Measurements from ENCODE around the gene TMC5.
"Not testable (repeated sequence)": the region's sequence is repeated elsewhere in the genome, so short reads cannot be mapped to it uniquely, and the experiment has no call there.

TMC5 gene

GRCh38 chr16:19417640-19418039 lies at the start of gene TMC5:
Gene TMC5, plus strand, starts transcription at chr16:19417883. Its CDS starts 22,156 bp downstream, at chr16:19440039.
- no peak for DNase-seq

GRCh38 chr16:19372541-19372940 lies 45.1 kb upstream of the TMC5 start:
- DNase-seq = not testable (repeated sequence)

- no peak for DNase-seq
Observed at GRCh38 chr16:19374402-19374801, 43.3 kb upstream of the TMC5 start.

DNA sequence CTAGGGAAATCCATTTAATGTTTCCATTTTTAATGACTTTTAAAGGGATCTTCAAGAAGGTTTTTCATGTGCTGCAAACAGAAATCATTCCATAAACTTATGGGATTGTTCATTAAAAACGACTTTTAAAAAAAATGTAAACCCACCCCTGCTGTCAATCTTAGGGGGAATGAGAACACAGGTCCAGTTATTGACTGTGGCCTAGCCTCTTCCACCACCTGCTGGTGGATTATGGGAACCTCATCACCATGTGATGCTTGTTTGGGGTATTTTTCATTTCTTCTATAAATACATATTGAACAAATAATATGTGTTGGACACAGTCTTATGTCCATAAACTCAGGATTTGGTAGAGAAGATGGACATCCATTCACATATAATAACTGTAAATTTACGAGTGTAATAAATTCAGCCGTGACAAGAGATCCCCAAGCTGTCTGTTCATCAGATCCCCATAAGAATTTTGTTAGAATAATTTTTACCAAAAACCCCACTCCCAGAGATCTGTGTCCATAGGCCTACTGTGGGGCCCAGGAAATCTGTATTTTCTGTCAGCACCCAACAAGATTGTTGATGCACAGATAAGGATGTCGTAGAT lies 42.0 kb upstream of the TMC5 start:
- DNase-seq = peak; percentile 1

GRCh38 chr16:19377864-19378263 lies 39.8 kb upstream of the TMC5 start:
- no peak for DNase-seq

GRCh38 chr16:19378511-19378910 lies 39.2 kb upstream of the TMC5 start:
- DNase-seq = no peak

GRCh38 chr16:19379838-19380237 lies 37.8 kb upstream of the TMC5 start:
- no peak for DNase-seq

DNA sequence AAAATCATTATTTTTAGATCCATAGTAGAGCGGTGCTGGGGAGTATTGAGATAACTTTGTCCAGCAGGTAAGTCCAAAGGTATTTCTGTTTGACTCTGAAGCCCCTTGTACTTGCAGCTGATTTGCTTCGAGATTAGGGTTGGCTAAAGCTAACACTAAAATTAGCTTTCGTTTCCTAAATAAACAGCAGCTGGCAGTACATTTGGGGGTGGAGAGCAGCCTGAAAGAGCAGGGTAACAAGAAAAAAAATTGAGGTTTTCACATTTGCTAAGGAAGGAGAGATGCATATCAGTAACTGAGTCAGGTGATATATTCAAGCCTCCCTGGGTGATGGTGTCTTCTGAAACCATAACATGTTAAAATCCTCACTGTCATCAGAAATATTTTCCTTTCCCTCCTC lies 37.4 kb upstream of the TMC5 start:
- no peak for DNase-seq

GRCh38 chr16:19382084-19382801 lies 35.4 kb upstream of the TMC5 start:
- DNase-seq = no peak

- no peak for DNase-seq
Observed at GRCh38 chr16:19382887-19383816, 34.5 kb upstream of the TMC5 start.

GRCh38 chr16:19384656-19385055 lies 33.0 kb upstream of the TMC5 start:
- no peak for DNase-seq

GRCh38 chr16:19386525-19386924 lies 31.2 kb upstream of the TMC5 start:
- DNase-seq = no peak

DNA sequence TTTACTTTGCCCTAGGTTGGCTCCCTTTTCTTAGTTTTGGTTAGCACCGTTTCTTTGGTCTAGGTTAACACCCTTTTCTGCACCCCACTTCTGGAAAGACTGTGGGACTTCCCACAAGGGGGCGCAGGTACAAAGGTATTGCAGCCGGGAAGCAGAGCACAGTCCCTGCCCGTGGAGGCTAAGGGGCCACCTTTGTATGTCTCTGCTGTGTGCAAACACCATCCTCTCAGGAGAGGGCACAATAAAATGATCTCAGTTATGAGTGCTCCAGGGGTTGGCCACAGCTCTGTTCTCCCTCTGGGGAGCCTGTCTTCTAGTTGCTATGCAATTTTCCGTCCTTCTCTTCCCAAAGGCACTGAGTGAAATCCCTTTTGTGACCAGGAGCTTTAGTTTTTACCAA lies 28.4 kb upstream of the TMC5 start:
- peak; percentile 24 for DNase-seq

DNA sequence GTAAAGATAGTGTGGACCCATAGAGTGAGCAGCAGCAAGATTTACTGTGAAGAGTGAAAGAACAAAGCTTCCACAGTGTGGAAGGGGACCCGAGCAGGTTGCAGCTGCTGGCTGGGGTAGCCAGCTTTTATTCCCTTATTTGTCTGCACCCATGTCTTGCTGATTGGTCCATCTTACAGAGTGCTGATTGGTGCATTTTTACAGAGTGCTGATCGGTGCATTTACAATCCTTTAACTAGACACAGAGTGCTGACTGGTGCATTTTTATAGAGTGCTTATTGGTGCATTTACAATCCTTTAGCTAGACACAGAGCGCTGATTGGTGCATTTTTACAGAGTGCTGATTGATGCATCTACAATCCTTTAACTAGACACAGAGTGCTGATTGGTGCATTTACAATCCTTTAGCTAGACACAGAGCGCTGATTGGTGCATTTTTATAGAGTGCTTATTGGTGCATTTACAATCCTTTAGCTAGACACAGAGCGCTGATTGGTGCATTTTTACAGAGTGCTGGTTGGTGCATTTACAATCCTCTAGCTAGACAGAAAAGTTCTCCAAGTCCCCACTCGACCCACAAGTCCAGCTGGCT lies 26.4 kb upstream of the TMC5 start:
- not testable (repeated sequence) for DNase-seq

DNA sequence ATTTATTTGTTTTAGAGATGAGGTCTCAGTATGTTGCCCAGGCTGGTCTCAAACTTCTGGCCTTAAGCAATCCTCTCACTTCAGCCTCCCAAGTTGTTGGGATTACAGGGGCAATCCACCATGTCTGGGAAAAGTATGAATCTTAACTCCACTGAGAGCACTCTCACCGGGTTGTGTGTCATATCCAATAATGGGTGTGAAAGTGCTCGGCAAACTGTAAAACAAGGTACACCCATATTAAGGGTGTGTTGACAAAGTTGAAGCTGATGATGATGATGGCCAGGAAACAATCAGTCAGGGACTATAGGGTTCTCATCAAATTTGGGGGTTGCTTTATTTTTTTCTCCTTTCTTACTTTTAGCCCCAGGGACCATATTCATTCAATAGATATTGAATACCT lies 25.3 kb upstream of the TMC5 start:
- no peak for DNase-seq

GRCh38 chr16:19393226-19394111 lies 24.2 kb upstream of the TMC5 start:
- no peak for DNase-seq

DNA sequence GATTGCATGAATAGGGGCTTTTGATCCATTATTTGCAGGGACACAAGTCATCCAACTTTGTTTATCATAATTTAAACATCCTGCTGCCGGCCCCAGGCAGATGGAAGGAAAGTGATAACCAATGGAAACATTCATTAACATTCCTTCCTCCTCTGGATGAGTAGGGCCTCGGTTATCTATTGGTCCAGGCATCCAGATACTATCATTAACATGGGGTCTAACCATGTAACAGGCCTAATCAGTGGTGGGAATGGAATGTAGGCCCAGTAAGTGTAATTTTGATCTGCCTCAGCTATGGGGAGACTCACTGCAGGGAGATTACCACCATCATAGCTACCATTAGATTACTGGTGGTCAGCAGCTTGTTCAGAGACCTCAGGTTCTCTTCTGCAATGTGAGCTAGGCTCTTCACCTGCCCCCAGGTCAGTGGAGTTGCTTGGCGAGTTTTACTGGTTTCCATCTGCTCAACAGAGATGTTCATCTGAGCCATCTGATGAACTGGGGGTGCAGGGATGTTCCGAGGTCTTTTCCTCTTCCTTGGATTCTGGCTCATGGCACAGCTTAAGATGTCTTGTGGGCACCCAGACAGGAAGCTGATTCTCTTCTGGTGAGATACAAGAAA lies 21.9 kb upstream of the TMC5 start:
- DNase-seq = not testable (repeated sequence)

GRCh38 chr16:19396555-19397011 lies 21.1 kb upstream of the TMC5 start:
- DNase-seq = no peak

- DNase-seq = not testable (repeated sequence)
Observed at GRCh38 chr16:19397373-19397772, 20.3 kb upstream of the TMC5 start.

GRCh38 chr16:19400711-19401110 lies 17.0 kb upstream of the TMC5 start:
- DNase-seq = no peak

GRCh38 chr16:19406891-19407491 lies 10.7 kb upstream of the TMC5 start:
- no peak for DNase-seq

All from activated CD4-positive, alpha-beta T cell treated with anti-CD3 and anti-CD28 coated beads, Interleukin-2, amount 50 U/mL, for 1 hour (primary cell).